HG03565 (cell line): Measurements from ENCODE around the gene PAIP2B.

ENCODE experiments used
- ATAC-seq: cut with Tn5 transposase; IDR thresholded peaks from one replicate; pipeline ENCODE4 v1.9.1; 2021; ENCODE audit warnings: mild to moderate bottlenecking, moderate library complexity; ENCODE audit not compliant: unreplicated experiment

The PAIP2B gene

DNA sequence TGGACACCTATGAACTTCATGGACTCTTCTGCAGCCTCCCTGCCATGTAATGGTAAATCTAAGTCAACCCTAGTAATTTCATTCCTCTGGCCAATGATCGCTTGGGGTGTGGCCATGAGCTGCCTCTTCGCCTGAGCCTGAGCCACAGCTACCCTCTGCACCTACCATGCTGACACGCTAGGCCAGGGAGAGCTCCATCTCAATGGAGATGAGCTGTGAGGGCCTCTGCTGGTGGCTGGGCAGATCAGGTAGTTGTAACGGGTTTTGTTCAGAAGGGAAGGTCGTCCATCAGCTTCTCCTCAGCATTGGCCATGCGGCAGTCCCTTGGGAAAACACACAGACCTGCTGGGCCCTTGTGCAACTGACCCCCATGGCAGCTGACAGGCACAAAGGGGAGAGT is 72.1 kb downstream of the PAIP2B start:
- peak; percentile 62 for ATAC-seq

DNA sequence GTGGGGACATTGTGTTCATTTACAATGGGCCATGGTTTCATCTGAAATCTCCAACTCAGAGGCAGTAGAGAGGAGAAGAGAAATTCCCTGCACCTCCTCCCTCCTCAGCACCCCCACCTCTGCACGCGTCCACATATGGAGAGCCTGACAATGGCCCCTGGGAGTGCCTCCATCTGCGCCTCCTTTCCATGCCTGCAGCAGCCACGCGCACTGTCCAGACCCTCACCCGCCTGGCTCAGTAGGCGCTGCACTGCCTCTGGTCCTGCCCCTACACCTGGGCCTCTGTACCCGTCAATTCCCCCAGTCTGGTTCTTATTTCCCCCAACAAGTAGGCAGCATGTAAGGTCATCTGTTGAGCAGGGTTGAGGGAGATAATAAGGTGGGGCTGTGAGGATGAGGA is 72.6 kb downstream of the PAIP2B start:
- no peak for ATAC-seq

GRCh38 chr2:71153585-71154224 is 73.2 kb downstream of the PAIP2B start:
- ATAC-seq, result no peak

DNA sequence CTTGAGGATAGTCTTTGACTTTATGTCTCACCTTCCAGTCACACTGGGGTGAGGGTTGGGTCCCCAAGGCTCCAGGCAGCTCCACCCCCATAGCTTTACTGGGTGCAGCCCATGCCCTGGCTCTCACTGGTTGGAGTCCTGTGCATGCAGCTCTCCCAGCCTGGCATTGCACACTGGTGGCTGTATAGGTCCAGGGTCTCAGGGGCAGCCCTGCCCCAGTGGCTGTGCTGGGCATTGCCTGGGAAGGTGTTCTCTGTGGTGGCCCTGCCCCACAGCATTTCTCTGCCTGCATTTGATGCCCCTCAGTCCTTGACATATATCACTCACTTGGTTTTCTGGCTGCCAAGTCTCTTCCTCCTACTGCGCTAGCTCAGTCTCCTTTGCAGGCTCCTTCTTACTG is 75.3 kb downstream of the PAIP2B start:
- ATAC-seq, result no peak

DNA sequence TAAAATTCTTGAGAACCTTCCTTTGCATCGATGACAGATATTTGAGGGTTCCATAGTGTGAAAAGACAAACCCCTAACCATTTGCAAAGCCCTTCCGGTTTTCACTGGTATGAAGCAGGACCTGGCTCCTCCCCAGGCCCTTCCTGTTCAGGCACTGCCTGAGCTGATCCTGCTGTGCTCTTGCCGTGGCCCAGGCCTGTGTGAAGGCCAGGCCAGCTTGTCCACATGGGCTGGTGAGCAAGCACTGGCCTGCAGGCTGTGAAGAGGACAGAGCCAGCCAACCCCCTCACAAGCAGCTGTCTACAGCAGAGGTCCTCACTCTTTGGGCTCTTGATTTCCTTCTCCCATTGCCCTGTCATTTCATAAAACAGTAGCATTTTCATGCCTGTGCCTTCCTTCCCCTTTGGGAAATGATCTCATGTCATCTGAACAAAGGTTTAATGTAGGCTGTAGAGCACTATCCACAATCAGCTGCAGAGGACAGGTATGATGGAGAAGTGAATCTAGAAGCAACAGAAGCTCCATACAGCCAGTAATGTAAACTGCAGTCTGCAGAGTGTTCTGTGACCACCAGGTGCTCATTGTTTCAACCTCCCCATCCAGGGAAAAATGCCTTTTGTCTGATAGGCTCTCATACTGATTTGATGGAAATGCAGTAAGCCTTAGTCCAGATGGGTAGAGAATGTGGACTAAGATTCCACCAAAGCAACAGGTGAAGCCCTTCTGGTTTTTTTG is 76.7 kb downstream of the PAIP2B start:
- no peak for ATAC-seq

- no peak for ATAC-seq
Measured at GRCh38 chr2:71148506-71149063, 78.3 kb downstream of the PAIP2B start.

DNA sequence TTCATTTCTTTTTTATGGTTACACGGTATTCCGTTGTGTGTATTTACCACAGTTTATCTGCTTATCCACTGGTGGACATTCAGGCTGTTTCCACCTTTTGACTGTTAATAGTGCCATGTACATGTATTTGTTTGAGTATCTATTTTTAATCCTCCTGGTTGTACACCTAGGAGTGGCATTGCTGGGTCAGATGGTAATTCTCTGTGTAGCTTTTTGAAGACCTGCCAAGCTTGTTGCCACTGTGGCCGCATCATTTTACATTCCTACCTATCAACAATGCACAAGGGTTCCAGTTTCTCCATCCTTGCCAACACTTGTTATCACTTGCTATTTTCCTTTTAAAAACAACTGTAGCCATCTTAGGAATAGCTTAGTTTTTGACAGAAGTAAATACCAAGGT is 83.1 kb downstream of the PAIP2B start:
- no peak for ATAC-seq

GRCh38 chr2:71136174-71136573 is 90.7 kb downstream of the PAIP2B start:
- ATAC-seq, result no peak

GRCh38 chr2:71133603-71134002 is 93.3 kb downstream of the PAIP2B start:
- no peak for ATAC-seq
